Erythroblast (primary cell): ENCODE data around the gene RIPK3.

Source experiments
- DNase-seq, 2 experiments: peaks; one replicate each; lab custom pipeline; 2025; lab: John Stamatoyannopoulos, UW
- GATA1 ChIP-seq: IDR thresholded peaks from 2 replicates; pipeline ENCODE4 v1.6.1; 2011; ENCODE audit warnings: low read depth, mild to moderate bottlenecking, control low read depth, low read length, moderate library complexity
- POLR2A ChIP-seq: IDR thresholded peaks from 2 replicates; pipeline ENCODE4 v1.6.1; 2011; ENCODE audit warnings: mild to moderate bottlenecking, low read length

The RIPK3 gene

DNA sequence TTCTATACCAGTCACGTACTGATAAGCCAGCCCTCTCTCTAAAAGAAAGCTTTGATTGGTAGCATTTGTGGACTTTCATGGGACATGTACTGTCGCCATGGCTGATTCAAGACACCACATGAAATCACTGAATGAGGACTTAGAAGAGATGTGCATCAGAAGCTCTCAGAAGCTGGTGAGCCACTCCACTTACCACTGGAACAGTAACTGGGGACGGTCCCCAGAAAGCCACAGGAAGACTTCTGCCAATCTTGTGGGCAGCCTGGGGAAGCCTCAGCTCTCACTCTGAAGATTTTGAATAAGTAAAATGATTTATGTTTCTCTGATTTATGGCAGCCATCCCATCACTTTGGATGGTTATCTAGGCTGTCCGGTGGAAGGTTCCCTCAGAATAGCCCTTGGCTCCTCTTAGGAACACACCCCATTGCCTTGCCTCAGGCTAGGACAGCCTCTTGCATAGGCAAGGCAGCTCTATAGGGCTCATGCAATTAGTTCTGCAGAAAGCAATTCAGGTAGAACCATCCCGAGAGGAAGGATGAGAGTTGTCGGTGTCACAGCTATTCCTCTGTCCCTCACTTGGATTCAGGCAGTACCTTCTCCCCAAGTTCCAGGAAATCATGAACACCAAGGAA, 50.0 kb downstream of the RIPK3 start:
- DNase-seq = no peak
- TF ChIP-seq GATA1 = no peak
- TF ChIP-seq POLR2A = no peak

DNA sequence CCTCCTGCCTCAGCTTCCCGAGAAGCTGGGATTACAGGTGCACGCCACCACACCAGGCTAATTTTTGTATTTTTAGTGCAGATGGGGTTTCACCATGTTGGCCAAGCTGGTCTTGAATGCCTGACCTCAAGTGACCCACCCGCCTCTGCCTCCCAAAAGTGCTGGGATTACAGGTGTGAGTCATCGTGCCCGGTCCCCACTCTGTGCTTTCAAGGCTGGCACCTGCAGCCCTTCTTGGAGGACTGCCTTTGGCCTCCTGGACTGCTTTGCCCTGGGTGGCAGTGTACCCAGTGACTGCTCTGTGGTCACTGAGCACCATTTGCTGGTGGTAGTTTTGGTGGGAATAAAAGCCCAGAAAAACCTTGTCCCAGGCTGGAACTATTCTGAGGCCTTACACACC, 52.8 kb downstream of the RIPK3 start:
- DNase-seq = no peak
- TF ChIP-seq POLR2A (no peak), GATA1 (no peak)
